HG02642 (cell line): Measurements from ENCODE around the gene MYPOP.

Experiments used
- ATAC-seq: cut with Tn5 transposase; IDR thresholded peaks from one replicate; pipeline ENCODE4 v1.9.1; 2021; ENCODE audit warnings: mild to moderate bottlenecking; ENCODE audit not compliant: unreplicated experiment, poor library complexity

The MYPOP gene

DNA sequence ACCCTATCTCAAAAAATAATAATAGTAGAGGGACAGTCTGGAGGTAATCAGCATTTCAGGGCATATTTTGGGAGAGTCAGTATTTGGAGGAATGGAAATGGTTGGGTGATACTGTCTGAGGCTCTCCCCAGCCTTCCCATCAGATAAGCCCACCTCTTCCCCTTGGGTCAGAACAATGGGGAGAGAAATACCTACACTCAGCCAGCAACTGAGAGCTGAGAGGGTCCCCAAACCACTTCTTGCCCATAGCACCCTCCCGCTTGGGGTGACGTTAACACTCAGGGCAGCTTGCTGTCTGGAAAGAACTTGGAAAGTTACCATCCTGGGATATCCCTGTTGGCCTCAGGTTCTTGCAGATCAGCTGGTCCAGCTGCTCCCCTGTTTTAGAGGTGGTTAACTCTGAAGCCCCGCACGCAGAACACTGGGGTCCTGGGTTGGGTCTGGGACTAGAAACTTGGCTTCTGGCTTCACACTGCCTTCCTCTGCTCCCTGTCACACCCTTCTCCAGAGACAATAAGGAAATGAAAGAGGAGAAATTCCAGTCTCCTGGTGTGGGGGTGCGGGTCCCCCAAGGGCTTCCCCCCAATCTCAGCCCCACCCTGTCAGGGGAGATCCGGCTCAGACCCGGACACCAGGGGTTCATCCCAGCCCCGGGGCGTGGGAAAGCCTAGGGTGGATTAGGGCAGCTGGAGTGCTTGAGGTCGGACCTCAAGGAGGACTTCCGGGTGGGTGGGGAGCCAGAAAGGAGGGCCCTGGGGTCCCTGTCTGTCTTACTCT is 35.8 kb downstream of the MYPOP start:
- no peak for ATAC-seq

DNA sequence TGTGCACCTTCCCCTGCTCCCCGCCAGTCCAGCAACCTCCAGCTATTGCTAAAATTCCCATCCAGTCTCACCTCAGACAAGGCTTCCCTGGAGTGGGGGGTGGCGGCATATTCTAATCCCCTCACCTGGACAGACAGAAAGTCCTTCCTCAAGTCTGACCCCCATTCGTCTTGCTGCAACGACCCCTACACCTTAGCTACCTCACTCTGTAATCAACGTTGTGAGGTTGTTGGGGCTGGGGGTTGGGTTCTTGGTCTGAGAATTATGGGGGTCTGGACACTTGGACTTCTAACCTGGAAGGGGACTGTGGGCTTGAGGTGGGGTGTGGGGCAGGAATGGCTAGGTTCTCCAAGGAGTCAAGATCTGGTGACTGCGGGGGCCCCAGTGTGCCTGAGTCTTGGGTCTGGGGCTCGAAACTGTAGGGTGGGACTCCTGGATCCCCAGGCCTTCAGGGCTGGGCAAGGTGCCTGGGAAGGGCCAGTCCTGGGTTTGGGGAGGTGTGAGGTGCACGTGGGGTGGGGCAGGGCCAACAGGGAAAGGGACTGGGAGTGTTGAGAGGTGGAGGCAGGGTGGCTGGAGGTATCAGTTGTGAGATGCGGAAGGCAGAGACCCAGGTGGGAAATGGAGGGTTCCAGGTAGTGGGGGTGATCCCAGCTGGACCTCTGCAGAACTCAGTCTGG is 37.0 kb downstream of the MYPOP start:
- no peak for ATAC-seq

DNA sequence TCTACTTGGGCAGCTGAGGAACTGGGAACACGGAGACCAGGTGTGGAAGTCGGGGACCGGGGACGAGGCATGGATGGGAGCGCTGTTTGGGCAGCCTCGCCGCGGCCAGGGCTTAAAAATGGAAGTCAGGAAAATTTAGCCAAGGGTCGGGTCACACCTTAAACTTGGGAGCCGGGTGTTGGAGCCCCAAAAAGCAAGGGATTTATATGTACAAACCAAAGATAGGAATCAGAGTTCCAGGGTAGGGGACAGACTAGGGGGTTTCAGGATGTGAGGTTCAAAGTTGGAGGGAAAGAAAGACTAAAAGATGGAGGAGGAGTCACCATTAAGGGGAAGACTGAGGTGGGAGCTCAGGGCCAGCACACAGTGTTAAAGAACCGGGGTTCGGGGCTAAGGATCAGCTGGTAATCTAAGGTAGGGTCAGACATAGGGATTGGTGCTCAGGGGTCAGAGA is 37.8 kb downstream of the MYPOP start:
- ATAC-seq, result no peak

DNA sequence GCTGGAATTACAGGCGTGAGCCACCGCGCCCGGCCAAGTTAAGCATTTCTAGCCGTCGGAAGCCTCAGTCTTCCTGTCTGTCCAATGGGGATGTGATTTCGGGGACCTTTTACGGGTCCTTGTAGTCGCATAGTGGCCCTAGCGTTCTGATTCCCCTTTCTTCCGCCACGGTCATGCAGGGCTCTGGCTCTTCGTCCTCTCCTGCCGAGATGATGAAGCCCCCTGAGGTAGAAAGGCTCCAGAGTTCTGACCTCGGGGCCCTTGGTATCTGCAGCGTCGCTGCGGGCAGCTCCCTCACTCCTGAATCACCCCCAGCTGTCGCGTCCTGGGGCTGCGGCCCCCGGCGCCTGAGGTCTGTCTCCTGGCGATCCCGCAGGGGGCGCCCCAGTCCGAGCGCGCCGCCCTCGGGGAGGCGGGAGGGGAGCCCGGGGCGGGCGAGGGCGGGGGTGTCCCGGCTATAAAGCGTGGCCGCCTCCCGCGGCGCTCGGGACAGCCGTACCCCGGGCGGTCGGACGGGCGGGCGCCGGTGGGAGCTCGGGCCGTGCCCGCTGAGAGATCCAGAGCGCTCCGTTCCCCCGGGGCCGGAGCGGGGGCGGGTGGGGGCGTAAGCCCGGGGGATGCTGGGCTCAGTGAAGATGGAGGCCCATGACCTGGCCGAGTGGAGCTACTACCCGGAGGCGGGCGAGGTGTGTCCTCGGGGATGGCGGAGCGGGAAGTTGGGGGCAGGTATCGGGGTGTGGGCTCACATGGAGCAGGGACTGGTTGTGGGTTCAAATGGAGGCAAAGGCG is 38.4 kb downstream of the MYPOP start, which contains the start of gene FOXA3:
Gene FOXA3, plus strand, starts transcription at position 487 of the 789 bp plus-strand sequence. Its CDS starts 131 bp downstream, at position 618.
- peak; percentile 34 for ATAC-seq

DNA sequence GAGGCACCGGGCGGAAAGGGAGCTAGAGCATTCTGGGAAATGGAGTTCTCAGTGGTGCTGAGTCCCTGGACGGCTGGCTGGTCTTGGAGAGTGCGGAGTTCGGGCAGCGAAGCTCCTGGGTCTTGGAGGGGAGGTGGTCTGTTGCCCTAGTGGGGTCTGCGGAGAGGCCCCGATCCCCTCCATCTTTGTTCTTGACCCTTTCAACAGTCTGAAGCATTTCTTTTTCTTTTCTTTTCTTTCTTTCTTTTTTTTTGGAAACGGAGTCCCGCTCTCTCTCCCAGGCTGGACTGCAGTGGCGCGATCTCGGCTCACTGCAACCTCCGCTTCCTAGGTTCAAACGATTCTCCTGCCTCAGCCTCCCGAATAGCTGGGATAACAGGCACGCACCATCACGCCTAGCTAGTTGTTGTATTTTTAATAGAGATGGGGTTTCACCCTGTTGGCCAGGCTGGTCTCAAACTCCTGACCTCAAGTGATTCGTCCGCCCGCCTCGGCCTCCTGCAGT is 39.0 kb downstream of the MYPOP start:
- no peak for ATAC-seq

DNA sequence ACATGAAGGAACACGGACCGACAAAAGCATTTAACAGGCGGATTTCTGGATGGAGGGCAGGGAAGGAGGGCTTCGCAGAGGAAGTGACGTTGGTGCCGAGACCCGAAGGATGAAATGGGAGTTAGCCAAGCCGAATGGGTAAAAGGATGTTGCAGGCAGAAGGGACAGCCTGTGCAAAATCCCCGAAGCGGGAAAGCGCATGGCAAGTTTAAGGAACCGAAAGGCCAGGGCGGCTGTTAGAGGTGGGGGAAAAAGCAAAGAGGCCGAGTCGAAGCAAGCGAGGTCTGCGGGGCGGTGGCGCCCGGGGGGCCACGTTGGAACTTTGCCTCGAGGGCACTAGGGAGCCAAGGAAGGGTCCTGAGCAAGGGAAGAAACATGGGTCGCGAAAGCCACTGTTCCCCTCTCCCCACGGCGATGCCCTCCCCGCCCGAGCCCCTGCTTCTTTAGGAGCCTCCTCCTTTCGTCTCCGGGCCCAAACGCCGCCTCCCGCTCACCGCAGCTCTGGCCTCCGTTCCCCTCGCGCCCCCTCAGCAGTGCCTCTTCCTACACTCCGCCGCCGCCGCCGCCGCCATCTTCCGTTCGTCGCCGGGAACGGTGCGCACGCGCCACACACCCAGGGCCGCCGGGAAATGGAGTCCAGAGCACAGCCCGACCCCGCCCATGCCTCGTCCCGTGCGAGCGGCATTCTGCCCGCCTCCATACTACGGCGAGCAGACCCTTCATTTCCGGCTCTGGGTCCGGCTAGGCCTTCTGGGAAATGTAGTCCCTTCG is 39.7 kb downstream of the MYPOP start, which contains the start of gene SYMPK:
Gene SYMPK, minus strand, starts transcription at position 584 of the 771 bp plus-strand sequence. CDS start 8,652 bp downstream, outside the sequence.
- ATAC-seq, result peak; percentile 93

DNA sequence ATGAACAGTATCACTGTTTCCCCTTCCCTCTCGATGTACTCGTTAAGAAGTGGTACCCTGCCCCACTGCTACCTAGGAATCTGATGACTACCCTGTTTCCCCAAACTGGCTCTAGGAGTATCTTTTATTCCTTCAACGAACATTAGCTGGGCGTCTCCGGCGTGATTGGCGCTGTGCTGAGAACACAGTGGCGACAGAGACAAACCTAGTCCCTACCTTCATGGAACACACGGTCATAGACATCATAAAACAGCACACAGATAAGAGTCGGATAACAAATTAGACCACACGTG is 40.2 kb downstream of the MYPOP start:
- no peak for ATAC-seq

DNA sequence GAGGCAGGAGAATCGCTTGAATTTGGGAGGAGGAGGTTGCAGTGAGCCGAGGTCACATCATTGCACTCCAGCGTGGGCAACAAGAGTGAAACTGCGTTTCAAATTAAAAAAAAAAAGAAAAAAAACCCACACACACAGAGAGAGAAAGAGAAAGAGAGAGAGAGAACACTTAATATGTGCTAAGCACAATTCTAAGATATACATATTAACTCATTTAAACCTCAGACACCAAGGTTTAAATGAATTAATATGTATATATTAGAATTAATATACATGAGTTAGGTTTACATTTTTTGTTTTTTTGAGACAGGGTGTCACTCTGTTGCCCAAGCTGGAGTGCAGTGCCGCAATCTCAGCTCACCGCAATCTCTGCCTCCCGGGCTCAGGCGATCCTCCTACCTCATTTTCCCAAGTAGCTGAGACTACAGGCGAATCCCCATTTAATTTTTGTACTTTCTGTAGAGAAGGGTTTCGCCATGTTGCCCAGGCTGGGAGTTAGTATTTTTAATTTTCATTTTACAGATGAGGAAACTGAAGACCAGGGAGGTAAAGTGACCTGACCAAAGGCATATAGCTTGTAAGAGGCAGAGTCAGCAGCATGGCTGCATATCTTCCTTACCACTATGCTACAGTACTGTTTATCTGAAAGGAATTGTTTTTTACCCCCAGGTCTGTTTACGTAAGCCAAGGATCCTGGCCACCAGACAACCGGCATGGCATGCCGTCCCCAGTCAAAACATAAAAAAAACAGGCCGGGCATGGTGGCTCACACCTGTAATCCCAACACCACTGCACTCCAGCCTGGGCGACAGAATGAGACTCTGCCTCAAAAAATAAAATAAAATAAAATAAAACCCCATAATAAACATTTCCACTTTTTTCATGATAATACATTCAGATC is 41.8 kb downstream of the MYPOP start:
- no peak for ATAC-seq

DNA sequence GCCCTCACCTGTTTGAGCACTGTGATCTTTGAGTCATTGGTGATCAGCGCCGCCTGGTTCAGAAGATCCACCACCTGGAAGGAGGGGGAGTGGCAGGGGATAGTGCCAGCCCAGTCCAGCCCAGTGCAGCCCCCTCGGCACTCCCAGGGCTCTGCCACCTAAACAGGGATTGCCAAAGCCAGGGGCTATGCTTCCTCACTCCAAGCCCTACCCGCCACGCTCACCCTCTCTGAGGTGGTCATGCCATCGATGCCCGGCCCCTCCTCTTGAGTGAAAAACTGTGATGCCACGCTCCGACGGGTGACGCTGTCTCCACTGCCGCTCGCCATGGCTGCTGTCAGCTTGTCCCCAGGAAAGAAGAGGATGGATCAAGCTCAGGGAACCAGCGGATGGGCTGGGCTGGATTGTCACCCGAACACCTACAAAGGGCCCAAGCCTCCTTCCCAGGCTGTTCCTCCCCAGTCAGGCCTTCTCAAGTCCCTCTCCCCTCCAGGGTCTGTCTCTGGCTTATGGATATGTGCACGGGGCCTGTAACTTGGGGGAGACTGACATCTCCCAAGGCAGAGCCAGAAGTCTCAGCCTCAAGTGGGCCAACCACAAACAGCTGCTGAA is 48.1 kb downstream of the MYPOP start:
- no peak for ATAC-seq

DNA sequence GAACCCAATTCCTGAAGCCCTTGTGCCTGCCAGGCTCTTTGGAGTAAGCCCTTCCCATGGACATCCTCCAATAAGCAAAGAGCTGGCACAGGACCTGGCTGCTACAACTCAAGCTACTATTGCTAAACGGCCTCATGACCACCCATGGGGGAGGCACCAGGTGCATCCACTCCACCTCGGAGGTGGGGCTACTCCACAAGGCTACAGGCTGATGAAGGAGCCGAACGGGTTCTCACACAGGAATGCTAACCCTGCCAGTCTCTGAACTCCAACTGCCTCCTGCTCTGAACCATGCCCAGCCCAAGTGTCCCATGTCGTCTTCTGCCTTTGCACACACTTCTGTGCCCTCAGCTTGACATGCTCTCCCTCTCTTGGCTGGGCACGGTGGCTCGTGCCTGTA is 49.4 kb downstream of the MYPOP start:
- no peak for ATAC-seq

DNA sequence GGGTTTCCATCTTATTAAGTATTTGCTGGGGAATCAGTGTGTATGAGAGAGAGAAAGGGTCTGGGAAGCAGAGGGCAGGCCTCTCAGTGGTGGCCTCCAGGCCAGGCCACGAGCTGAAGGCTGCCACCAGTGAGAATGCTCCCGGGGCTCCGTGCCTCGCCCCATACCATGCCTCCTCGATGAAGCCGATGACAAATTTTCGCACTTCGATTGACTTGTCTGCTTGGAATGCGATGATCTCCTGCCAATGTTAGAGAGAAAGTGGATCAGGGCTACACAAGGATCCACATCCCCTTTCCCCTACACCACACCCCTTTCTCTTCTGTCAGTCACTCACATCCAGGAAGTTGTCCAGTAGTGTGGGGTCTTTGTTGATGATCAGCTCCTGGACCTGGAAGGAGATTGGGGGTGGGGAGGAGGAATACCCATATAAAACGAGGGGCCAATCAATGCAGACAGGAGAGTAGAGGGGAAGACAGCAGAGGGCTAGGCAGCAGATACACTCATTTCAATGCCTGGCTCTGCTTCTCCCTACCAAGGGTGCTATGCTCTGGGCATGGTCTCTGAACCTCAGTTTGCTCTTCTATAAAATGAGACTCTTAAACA is 50.2 kb downstream of the MYPOP start:
- ATAC-seq, result no peak

DNA sequence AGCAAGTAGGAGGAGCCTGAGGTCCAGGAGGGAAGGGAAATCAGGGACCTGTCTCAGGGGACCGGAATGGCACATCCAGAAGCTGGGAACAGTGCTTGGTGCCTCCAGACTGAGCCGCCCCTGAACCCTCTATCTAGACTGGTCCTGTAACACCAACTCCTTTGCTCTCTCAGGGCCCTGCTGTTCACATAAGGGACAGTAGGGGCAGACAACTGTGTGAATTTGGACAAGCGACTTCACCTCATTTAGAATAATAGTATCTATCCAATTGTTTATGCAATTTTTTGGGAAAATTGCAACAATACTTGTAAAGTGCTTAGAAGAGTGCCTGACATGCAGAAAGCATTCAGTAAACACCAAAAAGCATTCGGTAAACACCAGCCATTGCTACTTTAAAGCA is 53.5 kb downstream of the MYPOP start:
- no peak for ATAC-seq

DNA sequence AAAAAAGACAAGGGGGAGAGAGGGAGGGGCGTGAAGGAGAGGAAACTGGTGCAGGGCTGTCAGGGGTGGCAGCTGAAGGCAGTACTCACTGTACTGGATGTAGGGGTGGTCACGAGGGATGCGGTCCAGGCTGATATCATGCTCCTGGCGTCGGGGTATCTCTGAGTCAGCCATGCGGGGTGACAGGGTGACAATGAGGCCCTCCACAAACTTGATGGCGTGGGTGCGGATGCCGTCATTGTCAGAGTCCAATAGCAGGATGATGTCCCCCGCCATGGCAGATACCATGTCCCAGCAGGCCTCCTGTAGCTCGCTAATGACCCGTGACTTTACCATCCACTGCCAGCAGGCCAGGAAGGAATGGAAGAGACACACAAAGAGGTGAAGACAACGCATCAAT is 54.8 kb downstream of the MYPOP start:
- no peak for ATAC-seq

DNA sequence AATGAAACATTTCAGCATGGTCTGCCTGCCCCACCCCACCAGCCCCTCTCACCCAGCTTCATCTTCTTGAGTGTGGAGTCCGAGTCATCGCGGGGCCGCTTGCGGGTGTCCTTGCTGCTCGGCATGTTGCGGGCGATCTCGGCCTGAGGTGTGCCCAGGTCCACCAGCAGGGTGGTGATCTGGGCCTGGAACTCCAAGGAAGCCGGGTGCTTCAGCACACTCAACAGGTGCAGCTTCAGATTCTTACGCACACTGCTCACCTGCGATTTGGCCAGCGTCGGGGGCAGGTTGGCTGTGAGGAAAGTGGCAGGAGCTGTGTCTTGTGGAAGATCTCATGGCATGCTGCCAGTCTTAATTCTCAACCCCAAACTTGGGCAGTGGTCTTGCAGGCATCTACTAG is 60.2 kb downstream of the MYPOP start:
- ATAC-seq, result no peak
